GM21576 (cell line): ENCODE results near the gene NOP14.
A peak's percentile ranks its signal among the peaks of the same experiment; 100 is the strongest.
"Not testable (repeated sequence)": the region's sequence is repeated elsewhere in the genome, so short reads cannot be mapped to it uniquely, and the experiment has no call there.

Experiments used
- ATAC-seq: cut with Tn5 transposase; IDR thresholded peaks from one replicate; pipeline ENCODE4 v1.9.1; 2021; ENCODE audit warnings: mild to moderate bottlenecking, moderate library complexity; ENCODE audit not compliant: unreplicated experiment

NOP14 gene

DNA sequence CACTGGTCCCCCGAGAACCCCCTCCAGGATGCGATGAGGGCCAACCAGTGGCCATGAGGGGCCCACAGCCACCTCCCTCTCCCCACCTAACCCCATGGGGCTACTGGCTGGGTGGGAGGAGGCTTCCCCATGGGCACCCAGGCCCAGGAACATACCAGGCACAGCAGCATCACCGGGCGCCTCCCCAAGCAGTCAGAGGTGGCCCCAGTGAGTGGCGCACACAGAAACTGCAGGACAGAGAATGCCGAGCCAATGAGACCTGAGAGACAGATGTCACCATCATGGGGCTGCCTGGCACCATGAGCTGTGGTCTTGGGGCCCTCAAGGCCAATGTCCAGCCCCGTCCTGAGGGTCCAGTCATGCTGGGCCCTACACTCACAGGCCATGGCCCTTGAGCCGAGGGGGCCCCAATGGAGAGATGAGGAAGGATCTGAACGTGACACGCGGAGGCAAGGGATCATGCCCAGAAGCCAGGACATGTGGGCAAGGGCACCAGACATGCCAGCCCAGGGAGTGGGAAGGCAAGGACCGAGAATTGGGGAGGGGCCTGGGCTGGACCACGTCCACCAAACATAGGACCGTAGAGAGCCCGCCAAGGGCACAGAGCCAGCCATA, 30.1 kb downstream of the NOP14 start:
- no peak for ATAC-seq

DNA sequence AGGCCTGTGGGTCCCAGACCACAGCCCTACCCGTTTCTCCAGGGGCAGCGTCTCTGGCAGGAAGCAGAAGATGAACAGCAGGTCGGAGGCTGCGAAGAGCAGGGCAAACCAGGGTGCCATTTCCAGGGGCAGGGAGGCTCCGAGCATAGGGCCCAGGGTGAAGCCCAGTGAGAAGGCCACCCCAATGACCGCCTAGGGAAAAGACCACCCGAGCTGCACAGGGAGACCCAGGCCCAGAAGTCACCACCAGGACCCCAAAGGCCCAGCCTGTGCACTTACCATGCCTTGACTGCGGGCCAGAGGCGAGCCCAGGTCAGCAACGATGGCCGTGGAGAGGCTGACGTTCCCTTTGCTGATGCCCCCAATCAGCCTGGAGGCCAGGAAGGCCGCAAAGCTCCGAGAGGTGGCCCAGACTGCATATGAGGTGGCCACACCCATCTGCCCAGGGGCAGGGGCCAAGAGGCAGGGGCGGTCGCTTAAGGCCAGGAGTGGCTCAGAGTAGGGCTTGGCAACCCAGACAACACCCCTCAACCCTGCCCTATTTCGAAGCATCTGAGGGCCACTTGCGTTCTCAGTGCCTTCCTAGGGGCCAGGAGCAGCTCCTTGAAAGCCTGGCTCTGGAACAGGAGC, 30.8 kb downstream of the NOP14 start:
- no peak for ATAC-seq

DNA sequence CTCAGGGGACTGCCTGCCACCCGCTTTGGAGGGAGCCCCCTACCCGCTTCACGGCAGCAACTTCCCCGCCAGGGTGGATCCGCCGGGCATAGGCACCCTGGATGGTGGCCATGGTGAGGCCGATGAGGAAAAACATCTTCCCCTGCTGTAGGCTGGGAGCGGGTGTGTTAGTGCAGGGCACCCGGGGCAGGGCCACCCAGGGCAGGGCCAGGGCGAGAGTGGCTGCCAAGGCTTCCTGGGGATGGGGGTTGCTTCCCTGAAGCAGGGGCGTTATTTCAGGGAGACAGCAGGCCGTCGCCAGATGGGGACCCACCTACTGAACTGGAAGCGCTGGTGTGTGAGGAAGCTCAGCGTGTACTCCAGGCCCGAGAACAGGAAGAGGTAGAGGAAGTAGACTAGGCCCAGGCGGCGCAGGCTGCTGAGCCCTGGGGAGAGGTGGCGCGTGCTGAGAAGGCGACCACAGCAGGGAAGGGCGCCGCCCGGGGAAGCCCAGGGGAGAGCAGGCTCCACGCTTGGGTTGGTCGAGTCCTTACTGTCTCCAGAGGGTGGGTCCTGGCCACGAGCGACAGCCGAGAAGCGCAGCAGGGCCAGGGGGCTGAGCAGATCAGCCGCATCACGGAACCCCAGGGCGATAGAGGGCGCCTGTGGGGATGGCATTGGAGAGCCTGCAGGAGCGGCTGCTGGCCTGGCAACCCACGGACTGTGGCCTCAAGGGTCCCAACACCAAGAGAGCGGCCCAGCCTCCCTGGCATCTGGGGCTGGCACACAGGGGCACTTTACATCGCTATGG, 31.5 kb downstream of the NOP14 start:
- peak; percentile 41 for ATAC-seq

DNA sequence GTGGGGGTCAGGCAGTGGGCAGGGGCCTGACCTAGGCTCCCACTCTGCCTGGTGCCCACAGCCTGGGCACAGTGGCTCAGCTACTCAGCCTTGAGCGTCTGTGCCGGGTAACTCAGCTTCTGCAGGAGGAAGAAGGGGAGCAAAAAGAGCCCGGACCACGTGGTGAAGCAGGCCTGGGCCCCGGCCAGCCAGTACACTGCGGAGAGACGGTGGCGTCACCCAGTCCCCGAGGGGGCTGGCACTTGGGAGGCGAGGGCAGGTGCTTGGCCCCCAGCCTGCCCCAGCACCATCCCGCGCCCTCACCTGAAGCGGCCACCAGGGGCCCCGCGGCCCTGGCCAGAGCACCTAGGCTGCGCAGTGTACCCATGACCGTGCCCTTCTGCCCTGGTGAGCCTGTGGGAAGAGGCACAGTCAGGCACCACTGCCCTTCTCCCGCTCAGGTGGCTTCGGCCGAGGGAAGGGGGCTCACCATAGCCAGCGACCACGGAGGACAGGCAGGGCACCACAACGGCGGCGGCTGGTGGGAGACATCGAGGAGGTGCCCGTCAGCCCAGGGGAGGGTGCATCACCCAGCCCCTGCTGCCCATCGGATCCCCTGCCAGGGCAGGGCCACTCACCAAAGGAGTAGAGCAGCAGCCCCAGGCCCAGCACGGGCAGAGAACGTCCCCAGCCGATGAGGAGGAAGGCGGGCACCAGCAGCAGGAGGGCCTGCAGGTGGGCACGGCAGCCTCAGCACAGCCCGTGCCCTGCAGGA, 32.3 kb downstream of the NOP14 start:
- ATAC-seq, result no peak

DNA sequence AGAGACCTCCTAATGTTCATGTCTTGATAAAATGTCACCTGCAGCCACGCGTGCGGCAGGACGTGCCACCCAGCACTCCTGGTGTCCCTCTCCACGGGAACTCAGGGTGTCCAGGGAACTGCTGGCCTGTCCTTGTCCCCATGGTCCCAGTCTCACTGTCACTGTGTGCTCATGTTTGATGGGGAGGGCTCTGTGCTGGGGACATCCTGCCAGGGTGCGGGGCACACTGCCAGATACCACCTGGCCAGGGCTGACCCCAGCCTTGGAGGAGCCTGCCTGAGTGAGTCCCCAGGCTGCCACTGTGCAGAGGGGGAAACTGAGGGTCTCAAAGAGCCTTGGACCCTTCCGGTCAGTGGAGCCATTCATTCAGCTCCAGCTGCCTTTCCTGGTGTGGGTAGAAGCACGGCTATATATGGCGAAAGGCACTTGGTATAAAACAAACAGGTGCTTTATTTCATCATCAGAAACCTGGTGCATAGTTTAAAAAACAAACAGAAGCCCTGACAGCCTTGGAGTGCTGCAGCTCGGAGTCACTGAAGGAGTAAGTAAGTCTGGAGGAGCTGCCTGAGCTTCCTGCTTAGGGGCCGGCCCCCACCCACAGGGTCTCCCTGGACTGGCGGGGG, 33.0 kb downstream of the NOP14 start:
- ATAC-seq, result no peak

DNA sequence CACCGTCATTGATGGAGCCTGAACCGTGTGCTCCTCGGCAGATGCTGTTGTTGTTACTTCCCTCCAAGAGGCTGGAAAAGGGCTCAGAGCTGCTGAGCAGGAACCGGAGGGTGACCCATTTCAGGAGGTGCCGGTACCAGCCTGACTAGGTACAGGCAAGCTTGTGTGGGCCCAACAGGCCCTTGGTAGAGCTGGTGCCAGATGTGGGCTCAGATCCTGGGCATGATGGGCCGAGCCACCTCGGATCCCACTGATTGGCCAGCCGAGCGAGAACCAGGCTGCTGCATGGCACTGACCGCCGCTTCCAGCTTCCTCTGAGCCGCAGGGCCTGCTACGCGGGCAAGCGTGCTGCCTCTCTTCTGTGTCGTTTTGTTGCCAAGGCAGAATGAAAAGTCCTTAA, 33.7 kb downstream of the NOP14 start:
- no peak for ATAC-seq

DNA sequence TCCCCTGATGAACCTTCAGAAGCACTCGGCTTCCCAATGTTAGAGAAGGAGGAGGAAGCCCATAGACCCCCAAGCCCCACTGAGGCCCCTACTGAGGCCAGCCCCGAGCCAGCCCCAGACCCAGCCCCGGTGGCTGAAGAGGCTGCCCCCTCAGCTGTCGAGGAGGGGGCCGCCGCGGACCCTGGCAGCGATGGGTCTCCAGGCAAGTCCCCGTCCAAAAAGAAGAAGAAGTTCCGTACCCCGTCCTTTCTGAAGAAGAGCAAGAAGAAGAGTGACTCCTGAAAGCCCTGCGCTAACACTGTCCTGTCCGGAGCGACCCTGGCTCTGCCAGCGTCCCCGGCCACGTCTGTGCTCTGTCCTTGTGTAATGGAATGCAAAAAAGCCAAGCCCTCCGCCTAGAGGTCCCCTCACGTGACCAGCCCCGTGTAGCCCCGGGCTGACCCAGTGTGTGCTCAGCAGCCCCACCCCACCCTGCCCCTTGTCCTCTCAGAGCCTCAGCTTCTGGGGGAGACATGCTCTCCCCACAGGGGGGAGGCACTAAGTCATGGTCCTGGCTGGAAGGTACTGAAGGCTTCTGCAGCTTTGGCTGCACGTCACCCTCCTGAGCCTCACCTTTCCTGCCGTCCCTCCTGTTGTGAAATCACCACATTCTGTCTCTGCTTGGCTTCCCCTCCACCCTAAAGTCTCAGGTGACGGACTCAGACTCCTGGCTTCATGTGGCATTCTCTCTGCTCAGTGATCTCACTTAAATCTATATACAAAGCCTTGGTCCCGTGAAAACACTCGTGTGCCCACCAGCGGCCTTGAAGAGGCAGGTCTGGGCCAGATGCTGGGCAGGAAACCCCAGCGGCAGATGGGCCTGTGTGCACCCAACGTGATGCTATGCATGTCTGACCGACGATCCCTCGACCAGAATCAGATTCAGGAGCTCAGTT, 34.7 kb downstream of the NOP14 start:
- ATAC-seq, result no peak

DNA sequence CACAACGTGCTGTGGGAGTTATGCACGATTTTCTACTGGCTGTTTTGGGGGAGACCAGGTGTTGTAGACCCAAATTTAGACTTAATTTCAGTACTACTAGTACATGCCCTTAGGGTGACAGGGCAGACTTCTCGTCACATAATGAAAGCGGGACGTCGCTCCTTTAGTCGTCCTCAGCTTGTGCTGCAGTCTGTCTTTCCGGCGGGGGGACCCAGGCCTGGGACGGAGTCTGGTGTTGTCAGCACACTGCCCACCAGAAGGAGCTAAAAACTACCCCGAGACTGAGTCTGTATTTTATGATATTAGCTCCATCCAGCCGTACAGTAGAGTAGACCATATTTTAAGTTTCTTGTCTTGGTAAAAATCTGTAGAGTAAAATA, 35.5 kb downstream of the NOP14 start:
- no peak for ATAC-seq

DNA sequence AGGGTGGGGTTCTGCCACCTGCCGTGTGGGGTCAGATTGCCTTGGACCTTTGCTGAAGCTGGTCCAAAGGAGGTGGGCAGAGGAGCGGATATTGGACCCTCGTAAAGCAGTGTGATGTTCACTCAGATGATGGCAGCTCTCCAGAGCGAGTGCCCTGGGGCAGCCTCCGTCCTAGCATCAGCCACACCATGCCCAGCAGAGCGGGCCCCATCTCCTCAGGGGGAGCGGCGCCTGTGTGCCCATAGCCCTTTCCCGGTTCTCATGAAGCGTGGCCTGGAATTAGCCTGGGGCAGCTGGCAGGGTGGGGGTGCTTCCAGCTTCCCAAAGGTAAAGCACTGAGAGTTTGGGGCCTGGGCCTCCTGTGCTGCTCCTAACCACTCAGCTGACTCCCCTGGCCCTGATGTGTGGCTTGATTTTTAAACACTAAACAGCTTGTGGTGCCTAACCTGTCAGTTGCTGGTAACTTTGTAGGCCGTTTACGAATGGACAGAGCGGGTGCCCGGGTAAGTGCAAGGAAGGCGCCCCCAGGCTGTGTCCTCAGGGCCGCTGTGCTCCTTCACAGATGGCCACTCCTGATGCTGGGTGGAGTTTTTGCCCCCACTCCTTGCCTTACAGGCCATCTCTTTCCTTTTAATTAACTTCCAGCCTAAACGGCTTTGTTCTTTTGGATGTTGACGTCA, 36.0 kb downstream of the NOP14 start:
- no peak for ATAC-seq

DNA sequence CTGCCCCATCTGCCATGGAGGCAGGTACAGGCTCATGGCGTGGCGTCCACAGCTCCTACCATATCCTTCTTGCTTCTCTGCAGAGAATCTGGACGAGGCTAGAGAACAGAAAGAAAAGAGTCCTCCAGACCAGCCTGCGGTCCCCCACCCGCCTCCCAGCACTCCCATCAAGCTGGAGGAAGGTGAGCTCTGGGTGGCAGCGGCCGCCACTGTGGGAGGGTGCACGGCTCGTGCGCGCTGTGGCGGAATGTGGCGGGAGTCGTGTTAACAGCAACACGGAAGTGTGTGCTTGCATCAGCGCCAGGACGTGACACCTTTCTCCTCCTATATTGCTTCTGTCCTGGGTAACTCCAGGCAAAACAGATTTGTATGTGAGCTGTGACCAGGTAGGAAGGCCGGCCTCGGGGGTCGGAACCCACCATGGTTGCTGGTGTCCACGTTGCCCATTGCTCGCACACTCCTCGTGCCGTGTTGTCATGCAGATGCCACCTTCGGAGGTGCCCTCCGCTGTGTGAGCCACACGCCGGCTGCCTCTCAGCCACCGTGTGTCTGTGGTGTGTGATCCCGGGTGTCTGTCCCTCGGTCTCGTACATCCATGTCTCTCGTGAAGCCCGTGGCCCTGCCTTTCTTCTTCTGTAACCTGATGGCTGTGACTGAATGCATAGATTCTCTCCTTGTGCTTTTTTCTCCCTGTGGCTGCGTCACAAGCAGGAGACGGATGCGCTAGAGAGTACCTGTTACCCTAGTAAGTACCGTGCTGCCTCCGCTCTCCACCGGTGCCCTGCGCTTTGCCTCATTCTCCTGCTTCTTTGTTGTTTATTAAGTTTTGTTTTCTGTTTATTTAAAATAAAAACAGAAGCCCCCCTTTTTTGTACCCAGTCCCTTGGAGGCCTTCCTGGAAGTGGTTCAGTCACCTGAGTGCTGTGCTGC, 37.0 kb downstream of the NOP14 start:
- ATAC-seq, result no peak

DNA sequence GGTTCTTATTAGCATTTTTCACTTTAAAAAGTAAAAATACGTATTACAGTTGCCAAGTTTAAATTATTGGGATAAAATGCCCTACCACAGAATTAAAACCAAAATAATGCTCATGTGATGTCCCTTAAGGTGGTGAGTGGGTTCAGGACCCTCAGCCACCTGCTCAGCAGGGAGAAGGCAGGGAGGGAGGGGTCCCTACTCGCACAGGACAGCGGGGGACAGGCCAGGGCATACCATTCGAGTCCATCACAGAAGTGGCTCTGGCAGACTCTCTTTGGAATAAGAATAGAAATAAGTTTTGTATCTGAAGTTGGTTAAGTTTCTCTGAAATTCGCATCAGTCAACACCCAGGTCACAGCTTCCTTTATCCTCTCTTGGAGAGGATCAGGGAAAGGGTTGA, 37.7 kb downstream of the NOP14 start:
- ATAC-seq, result no peak

DNA sequence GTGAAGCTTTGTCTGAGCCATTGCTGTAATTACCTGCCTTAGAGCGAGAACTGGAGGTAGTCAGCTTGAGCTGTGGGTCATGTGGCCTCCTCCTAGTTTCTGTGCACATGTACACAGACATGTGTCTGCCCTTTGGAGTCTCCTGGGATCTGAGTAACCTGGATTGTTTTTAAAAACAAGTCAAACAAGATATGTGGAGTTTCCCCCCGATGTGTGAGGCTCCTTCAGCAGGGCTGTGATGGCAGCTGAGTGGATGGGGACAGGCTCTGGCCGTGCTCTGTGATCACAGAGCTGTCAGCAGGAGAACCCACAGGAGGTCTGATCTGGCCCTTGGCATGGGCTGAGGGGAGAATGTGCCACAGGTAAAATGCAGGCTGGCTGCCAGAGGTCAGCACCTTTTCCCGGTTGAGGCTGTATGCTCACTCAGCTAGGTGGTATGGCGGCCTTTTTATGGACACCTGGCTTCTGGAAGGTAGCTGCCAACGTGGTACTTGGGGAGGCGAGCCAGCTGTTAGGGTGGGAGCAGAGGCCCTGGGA, 38.4 kb downstream of the NOP14 start:
- no peak for ATAC-seq

DNA sequence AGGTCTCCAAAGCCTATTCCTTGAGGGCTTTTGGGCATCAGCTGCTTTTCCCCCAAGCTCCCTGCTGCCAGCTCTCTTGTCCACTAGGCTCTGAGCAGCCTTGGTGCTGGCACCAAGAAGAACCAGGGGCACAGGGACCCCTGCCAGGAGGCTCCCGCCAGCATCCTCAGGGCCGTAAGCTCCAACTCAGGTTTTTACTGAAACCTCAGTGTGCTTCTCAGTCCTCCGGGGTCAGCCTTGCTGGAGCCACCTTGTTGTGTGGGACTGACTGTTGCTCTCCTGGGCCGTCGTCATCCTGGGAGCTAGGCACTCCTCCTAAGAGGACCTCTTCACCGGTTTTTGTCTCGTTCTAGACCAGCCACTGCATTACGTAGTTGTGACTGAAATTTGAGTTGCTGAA, 38.9 kb downstream of the NOP14 start:
- no peak for ATAC-seq

DNA sequence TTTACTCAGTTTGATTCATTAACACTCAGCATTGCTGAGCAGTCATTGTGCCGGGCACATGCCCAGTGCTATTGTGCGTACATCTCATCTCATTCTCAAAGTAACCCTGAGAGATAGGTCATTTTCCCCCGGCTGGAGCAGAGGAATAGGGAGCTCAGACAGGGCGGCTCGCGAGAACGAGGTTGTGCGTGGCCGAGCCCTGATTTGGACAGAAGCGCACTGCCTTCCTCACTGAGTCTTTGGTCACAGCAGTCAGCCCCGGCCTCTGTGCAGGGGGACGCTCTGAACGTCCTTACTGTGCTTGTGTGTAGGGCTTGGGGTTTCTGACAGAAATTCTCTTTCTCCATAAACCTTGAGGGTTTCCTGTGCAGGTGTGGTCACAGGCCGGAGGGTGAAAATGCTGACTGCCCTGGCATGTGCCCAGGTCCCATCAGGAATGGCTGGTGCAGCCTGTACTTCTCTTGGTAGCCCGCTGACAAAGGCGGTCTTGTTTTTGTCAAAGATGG, 39.5 kb downstream of the NOP14 start:
- no peak for ATAC-seq

DNA sequence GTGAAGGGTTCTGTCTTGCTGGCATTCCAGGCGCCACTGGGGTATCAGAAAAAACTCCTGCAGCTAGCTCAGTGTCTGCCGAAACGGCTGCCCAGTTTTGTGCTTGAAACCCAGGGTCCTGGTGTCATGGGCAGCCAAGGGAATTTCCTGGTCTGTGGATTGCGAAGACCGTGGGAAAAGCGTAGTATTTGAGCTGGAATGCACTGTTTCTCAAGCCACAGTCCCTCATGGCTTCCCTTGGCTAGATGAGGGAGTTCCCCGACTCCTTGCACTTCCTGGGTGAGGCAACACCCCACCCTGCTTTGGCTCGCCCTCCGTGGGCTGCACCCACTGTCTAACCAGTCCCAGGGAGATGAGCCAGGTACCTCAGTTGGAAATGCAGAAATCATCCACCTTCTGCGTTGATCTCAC, 40.1 kb downstream of the NOP14 start:
- no peak for ATAC-seq

DNA sequence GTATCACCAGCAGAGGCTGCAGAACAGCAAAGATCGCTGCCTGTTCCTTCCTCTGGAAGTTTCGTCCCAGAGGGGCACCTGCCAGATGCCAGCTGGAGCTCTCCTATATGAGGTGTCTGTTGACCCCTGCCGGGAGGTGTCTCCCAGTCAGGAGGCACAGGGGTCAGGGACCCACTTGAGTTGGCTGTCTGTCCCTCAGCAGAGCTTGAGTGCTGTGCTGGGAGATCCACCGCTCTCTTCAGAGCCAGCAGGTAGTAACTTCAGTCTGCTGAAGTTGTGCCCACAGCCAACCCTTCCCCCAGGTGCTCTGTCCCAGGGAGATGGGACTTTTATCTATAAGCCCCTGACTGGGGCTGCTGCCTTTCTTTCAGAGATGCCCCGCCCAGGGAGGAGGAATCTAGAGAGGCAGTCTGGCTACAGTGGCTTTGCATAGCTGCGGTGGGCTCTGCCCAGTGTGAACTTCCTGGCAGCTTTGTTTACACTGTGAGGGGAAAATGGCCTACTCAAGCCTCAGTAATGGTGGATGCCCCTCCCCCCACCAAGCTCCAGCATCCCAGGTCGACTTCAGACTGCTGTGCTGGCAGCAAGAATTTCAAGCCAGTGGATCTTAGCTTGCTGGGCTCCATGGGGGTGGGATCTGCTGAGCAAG, 40.6 kb downstream of the NOP14 start:
- ATAC-seq, result not testable (repeated sequence)

DNA sequence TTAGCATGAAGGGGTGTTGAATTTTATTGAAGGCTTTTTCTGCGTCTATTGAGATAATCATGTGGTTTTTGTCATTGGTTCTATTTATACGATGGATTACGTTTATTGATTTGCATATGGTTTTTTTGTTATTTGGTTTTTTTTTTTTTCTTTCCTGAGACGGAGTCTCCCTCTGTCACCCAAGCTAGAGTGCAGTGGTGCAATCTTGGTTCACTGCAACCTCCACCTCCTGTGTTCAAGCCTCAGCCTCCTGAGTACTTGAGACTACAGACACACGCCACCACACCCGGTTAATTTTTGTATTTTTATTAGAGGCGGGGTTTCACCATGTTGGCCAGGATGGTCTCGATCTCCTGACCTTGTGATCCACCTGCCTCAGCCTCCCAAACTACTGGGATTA, 44.5 kb downstream of the NOP14 start:
- not testable (repeated sequence) for ATAC-seq
